H1 (cell line): Measurements from ENCODE around the gene ELMO1. TPM values are rescaled to one million over a fixed set of nuclear protein-coding genes. Genes with fewer than 3 reads are reported as not detected.

Source experiments
- CTCF ChIA-PET: fragments of 300-600 bp; sonication (Branson Sonifier 250); formaldehyde crosslinking; loops from one replicate; lab custom pipeline; 2021; ENCODE audit not compliant: partially characterized antibody; lab: Charles Lee
- POLR2A ChIA-PET: fragments of 300-600 bp; sonication (Branson Sonifier 250); formaldehyde crosslinking; loops from one replicate; lab custom pipeline; 2021; ENCODE audit warnings: inconsistent platforms; ENCODE audit not compliant: partially characterized antibody; lab: Charles Lee
- DNase-seq, 2 experiments: peaks; one replicate each; pipeline versions ENCODE4 v3.0.0 to v3.0.0-alpha.2; 2010 to 2022; ENCODE audit warnings: low spot score in 2 of 2, low read depth in 1 of 2, mixed read lengths in 1 of 2
- FAIRE-seq: peaks from 2 replicates; lab custom pipeline; 2011; peaks lifted over from hg19 to GRCh38; lab: Jason Lieb, UNC
- H2AFZ ChIP-seq: 2 replicates; pipeline ENCODE4 v1.8.1; 2012; ENCODE audit warnings: low read length, inconsistent platforms
- H2AK5ac ChIP-seq: 2 replicates; pipeline ENCODE4 v1.6.1; 2013; ENCODE audit warnings: low read depth, low read length
- H2BK120ac ChIP-seq: replicated peaks from 2 replicates; pipeline ENCODE3; 2013; ENCODE audit warnings: low read depth, low read length, inconsistent platforms
- H2BK12ac ChIP-seq: 2 replicates; pipeline ENCODE4 v1.6.1; 2013; ENCODE audit warnings: low read depth, low read length
- H2BK15ac ChIP-seq: 2 replicates; pipeline ENCODE4 v1.6.1; 2013; ENCODE audit warnings: low read length
- H2BK20ac ChIP-seq: 2 replicates; pipeline ENCODE4 v1.6.1; 2013; ENCODE audit warnings: low read length
- H2BK5ac ChIP-seq: 2 replicates; pipeline ENCODE4 v1.6.1; 2013; ENCODE audit warnings: low read depth, low read length
- H3K14ac ChIP-seq: 2 replicates; pipeline ENCODE4 v1.6.1; 2013; ENCODE audit warnings: inconsistent platforms; ENCODE audit not compliant: insufficient read length
- H3K18ac ChIP-seq: 2 replicates; pipeline ENCODE4 v1.6.1; 2013; ENCODE audit warnings: low read length; ENCODE audit errors: extremely low read depth
- H3K23ac ChIP-seq: 2 replicates; pipeline ENCODE4 v1.6.1; 2013; ENCODE audit warnings: inconsistent platforms; ENCODE audit not compliant: insufficient read length
- H3K23me2 ChIP-seq: 2 replicates; pipeline ENCODE4 v1.6.1; 2013; ENCODE audit warnings: low read depth, low read length
- H3K27ac ChIP-seq: 2 replicates; pipeline ENCODE4 v1.6.1; 2011; ENCODE audit warnings: low read depth, low read length, inconsistent platforms
- H3K27me3 ChIP-seq, 4 experiments: replicated peaks in 1 of 4; 1 replicate in 1 of 4; 2 replicates in 3 of 4; pipeline versions ENCODE4 v1.6.1 to v1.8.1; 2011 to 2013; ENCODE audit warnings: low read length in 3 of 4, mild to moderate bottlenecking in 3 of 4, inconsistent platforms in 2 of 4, mixed read lengths in 2 of 4, moderate library complexity in 1 of 4; ENCODE audit not compliant: control insufficient read depth in 3 of 4, insufficient read depth in 3 of 4; ENCODE audit errors: extremely low read depth in 1 of 4
- H3K36me3 ChIP-seq, 4 experiments: 2 replicates each; pipeline versions ENCODE4 v1.6.1 to v1.8.1; 2011 to 2013; ENCODE audit warnings: mild to moderate bottlenecking in 4 of 4, low read length in 3 of 4, moderate library complexity in 2 of 4, control low read depth in 1 of 4, inconsistent platforms in 1 of 4; ENCODE audit not compliant: insufficient read depth in 4 of 4, control insufficient read depth in 2 of 4
- H3K4ac ChIP-seq: replicated peaks from 2 replicates; pipeline ENCODE3; 2013; ENCODE audit warnings: low read length, low read depth, mixed read lengths, inconsistent platforms; ENCODE audit not compliant: insufficient read length
- H3K4me1 ChIP-seq, 4 experiments: replicated peaks in 1 of 4; 1 replicate in 1 of 4; 2 replicates in 3 of 4; pipeline versions ENCODE4 v1.6.1 to v1.8.1; 2011 to 2013; ENCODE audit warnings: low read length in 3 of 4, inconsistent platforms in 2 of 4, mixed read lengths in 1 of 4; ENCODE audit not compliant: insufficient read depth in 4 of 4, control insufficient read depth in 3 of 4
- H3K4me2 ChIP-seq, 2 experiments: 2 replicates each; pipeline versions ENCODE4 v1.6.1 to v1.8.1; 2011 to 2013; ENCODE audit warnings: low read depth in 2 of 2, low read length in 2 of 2, control low read depth in 1 of 2, inconsistent platforms in 1 of 2, mild to moderate bottlenecking in 1 of 2; ENCODE audit not compliant: insufficient read depth in 1 of 2
- H3K4me3 ChIP-seq, 4 experiments: fragments of 200-600, 300-600 bp in 1 of 4; sonication (generic), shearing (Covaris generic), sonication (Bioruptor Twin) in 1 of 4; 2 replicates each; pipeline versions ENCODE4 v1.5.1 to v1.8.1; 2011 to 2016; ENCODE audit warnings: low read length in 4 of 4, low read depth in 3 of 4, control low read depth in 2 of 4, inconsistent platforms in 2 of 4, mild to moderate bottlenecking in 2 of 4, mixed read lengths in 1 of 4, moderate library complexity in 1 of 4; ENCODE audit not compliant: insufficient read depth in 2 of 4; ENCODE audit errors: extremely low read depth in 1 of 4
- H3K56ac ChIP-seq: replicated peaks from 2 replicates; pipeline ENCODE3; 2013; ENCODE audit warnings: low read depth, mild to moderate bottlenecking, mixed read lengths, low read length, inconsistent platforms; ENCODE audit not compliant: insufficient read length
- H3K79me1 ChIP-seq: 2 replicates; pipeline ENCODE4 v1.6.1; 2013; ENCODE audit warnings: low read depth, low read length, control low read depth
- H3K79me2 ChIP-seq, 2 experiments: 2 replicates each; pipeline versions ENCODE4 v1.6.1 to v1.8.1; 2012 to 2013; ENCODE audit warnings: low read length in 2 of 2, mild to moderate bottlenecking in 2 of 2, inconsistent platforms in 1 of 2; ENCODE audit not compliant: insufficient read depth in 2 of 2, control insufficient read depth in 1 of 2
- H3K9ac ChIP-seq, 4 experiments: replicated peaks in 1 of 4; 1 replicate in 1 of 4; 2 replicates in 3 of 4; pipeline versions ENCODE4 v1.6.1 to v1.8.1; 2011 to 2013; ENCODE audit warnings: low read depth in 3 of 4, low read length in 3 of 4, control low read depth in 2 of 4, mild to moderate bottlenecking in 2 of 4, moderate library complexity in 2 of 4, inconsistent platforms in 1 of 4; ENCODE audit errors: extremely low read depth in 1 of 4
- H3K9me3 ChIP-seq, 2 experiments: 2 replicates each; pipeline versions ENCODE4 v1.6.1 to v1.8.1; 2012 to 2013; ENCODE audit warnings: mild to moderate bottlenecking in 2 of 2, moderate library complexity in 2 of 2, control low read depth in 1 of 2, inconsistent platforms in 1 of 2, low read depth in 1 of 2, low read length in 1 of 2, mixed read lengths in 1 of 2; ENCODE audit not compliant: insufficient read depth in 2 of 2
- H4K20me1 ChIP-seq, 2 experiments: replicated peaks in 1 of 2; 2 replicates each; pipeline versions ENCODE3 to v1.8.1; 2011 to 2013; ENCODE audit warnings: inconsistent platforms in 2 of 2, low read length in 2 of 2, mild to moderate bottlenecking in 1 of 2; ENCODE audit not compliant: insufficient read depth in 2 of 2, control insufficient read depth in 1 of 2
- H4K5ac ChIP-seq: 2 replicates; pipeline ENCODE4 v1.6.1; 2013; ENCODE audit warnings: low read length, low read depth, mixed read lengths, inconsistent platforms; ENCODE audit not compliant: insufficient read length
- H4K8ac ChIP-seq: 2 replicates; pipeline ENCODE4 v1.8.0; 2013; ENCODE audit warnings: mild to moderate bottlenecking, moderate library complexity, low read length, inconsistent platforms; ENCODE audit not compliant: insufficient read depth; ENCODE audit errors: extremely low read depth
- H4K91ac ChIP-seq: replicated peaks from 2 replicates; pipeline ENCODE3; 2013; ENCODE audit warnings: low read length, mixed read lengths, inconsistent platforms; ENCODE audit not compliant: insufficient read length
- BRCA1 ChIP-seq: IDR thresholded peaks from 2 replicates; pipeline ENCODE4 v1.6.1; 2012; ENCODE audit warnings: low read depth, low read length, improper control_type of control experiment
- CBX5 ChIP-seq: fragments of 300-800, 300-1000 bp; sonication (generic); IDR thresholded peaks from 2 replicates; pipeline ENCODE4 v1.7.1; 2016; ENCODE audit warnings: antibody characterized with exemption, low read length, low read depth
- CTBP2 ChIP-seq: IDR thresholded peaks from 2 replicates; pipeline ENCODE4 v1.7.0; 2011; ENCODE audit warnings: borderline replicate concordance, mild to moderate bottlenecking, moderate library complexity, mixed read lengths, low read length; ENCODE audit not compliant: insufficient read depth, insufficient read length
- EP300 ChIP-seq, 2 experiments: IDR thresholded peaks; 1 replicate in 1 of 2; 2 replicates in 1 of 2; pipeline ENCODE4 v1.6.1; 2011 to 2012; ENCODE audit warnings: low read depth in 2 of 2, low read length in 2 of 2, mild to moderate bottlenecking in 2 of 2, borderline replicate concordance in 1 of 2, inconsistent platforms in 1 of 2, moderate library complexity in 1 of 2
- JUN ChIP-seq: IDR thresholded peaks from 2 replicates; pipeline ENCODE4 v1.6.1; 2011; ENCODE audit warnings: low read depth, mild to moderate bottlenecking, improper control_type of control experiment, low read length
- NRF1 ChIP-seq: IDR thresholded peaks from 2 replicates; pipeline ENCODE4 v1.6.1; 2011; ENCODE audit warnings: mild to moderate bottlenecking, low read depth, low read length, improper control_type of control experiment
- POLR2AphosphoS5 ChIP-seq: IDR thresholded peaks from 2 replicates; pipeline ENCODE4 v1.6.1; 2011; ENCODE audit warnings: low read depth, low read length
- RFX5 ChIP-seq: IDR thresholded peaks from 2 replicates; pipeline ENCODE4 v1.6.1; 2011; ENCODE audit warnings: low read depth, low read length, improper control_type of control experiment, borderline replicate concordance
- SIRT6 ChIP-seq: IDR thresholded peaks from one replicate; pipeline ENCODE4 v1.7.1; 2012; ENCODE audit warnings: low read length, inconsistent platforms
- TAF1 ChIP-seq: IDR thresholded peaks from 2 replicates; pipeline ENCODE4 v1.6.1; 2011; ENCODE audit warnings: mild to moderate bottlenecking, low read depth, low read length
- TCF12 ChIP-seq: IDR thresholded peaks from 2 replicates; pipeline ENCODE4 v1.6.1; 2011; ENCODE audit warnings: low read depth, mild to moderate bottlenecking, low read length
- polyA plus RNA-seq, 7 experiments: library from polyadenylated mRNA; depleted of rRNA in 3 of 7; stranded (reverse) in 5 of 7; unstranded in 2 of 7; fragments of >200 nt in 5 of 7; fragments of 200-250 nt in 2 of 7; gene quantifications; 1 replicate in 5 of 7; 2 replicates in 1 of 7; 4 replicates in 1 of 7; pipeline versions ENCODE4 v1.2.1 to v1.2.3, GENCODE V29; 2011 to 2013; ENCODE audit warnings: missing spikeins in 2 of 7, mixed read lengths in 2 of 7
- total RNA-seq: library from RNA; stranded (reverse); fragmentation: NEBNext Ultra II Directional; extraction: Animal tissue kit (Norgen Biotek cat#: 25700); gene quantifications from 2 replicates; pipeline ENCODE4 v1.2.1, GENCODE V29; 2021

ELMO1 gene
- total and polyA plus RNA-seq, 2 of the 8 experiments (the other 6 are each of a cell fraction or from before 2014, with no cell fraction given) = 18.4 to 21.0 TPM

DNA sequence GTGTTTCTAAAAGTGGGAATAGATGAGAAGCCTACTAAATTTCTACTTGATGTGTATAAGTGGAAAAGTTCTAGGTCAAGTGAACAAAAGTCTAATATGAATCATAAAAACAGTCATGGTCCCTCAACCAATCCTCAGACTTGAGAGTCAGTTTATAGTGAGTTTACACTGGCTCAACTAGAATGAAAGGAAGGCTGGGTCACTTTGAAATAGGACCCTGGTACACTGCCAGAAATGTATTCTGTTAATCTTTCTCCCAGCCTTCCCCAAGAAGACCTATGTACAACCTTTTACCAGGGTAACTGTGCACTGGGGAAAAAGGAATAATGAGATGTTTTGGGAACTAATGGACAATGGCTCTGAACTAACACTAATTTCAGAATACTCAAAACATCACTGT, 17.3 kb downstream of the ELMO1 start:
- no peaks in the 10 kb centered on the region for H3K23me2 ChIP-seq
- CTCF ChIA-PET = no interaction called here

More for the DNA sequence above, 17.3 kb downstream of the ELMO1 start:
- H3K18ac ChIP-seq = no peak overlapping the region
- no peak overlapping the region for H3K27ac ChIP-seq
- FAIRE-seq (no peak), DNase-seq (no peak)
- H2AFZ ChIP-seq = no peak overlapping the region
- TF ChIP-seq RFX5 (no peak), JUN (no peak), TAF1 (no peak), TCF12 (no peak), BRCA1 (no peak), NRF1 (no peak), CBX5 (no peak), CTBP2 (no peak), POLR2AphosphoS5 (no peak), SIRT6 (no peak), EP300 (IDR thresholded peaks at IDR 0.05; ENCODE audit: borderline replicate concordance in 1 of 2, low read depth in 2 of 2, low read length in 2 of 2) (no peak)
- H3K23ac ChIP-seq = no peak overlapping the region
- H3K14ac ChIP-seq = no peak overlapping the region
- H2BK120ac ChIP-seq = no peak overlapping the region
- no peak overlapping the region for H2AK5ac ChIP-seq
- H4K8ac ChIP-seq = no peak overlapping the region
- no peak overlapping the region for H3K4me2 ChIP-seq
- peaks cover 0 to 17% of the 10 kb centered on the region in 2 experiments; a peak in 2 of 4 replicates for H3K79me2 ChIP-seq
- POLR2A ChIA-PET = no interaction called here
- no peaks in the 10 kb centered on the region; a peak in 1 of 8 replicates for H3K36me3 ChIP-seq
- peaks cover 0 to 4% (median under 1%) of the 10 kb centered on the region in 4 experiments; a peak in 4 of 7 replicates for H3K4me1 ChIP-seq
- no peaks in the 10 kb centered on the region for H4K20me1 ChIP-seq
- no peak overlapping the region for H2BK5ac ChIP-seq
- H2BK15ac ChIP-seq = no peak overlapping the region
- no peaks in the 10 kb centered on the region for H3K79me1 ChIP-seq
- H4K91ac ChIP-seq = no peak overlapping the region
- H3K9ac ChIP-seq = no peak overlapping the region
- no peaks in the 10 kb centered on the region for H3K9me3 ChIP-seq
- no peak overlapping the region for H3K4ac ChIP-seq
- H3K27me3 ChIP-seq = no peaks in the 10 kb centered on the region
- no peak overlapping the region for H3K56ac ChIP-seq
- H3K4me3 ChIP-seq = no peak overlapping the region
- H2BK12ac ChIP-seq = no peak overlapping the region
- no peak overlapping the region for H4K5ac ChIP-seq
- no peak overlapping the region for H2BK20ac ChIP-seq
